GM18526 (cell line): ENCODE data around the gene CACNG8.

Experiments used
- POLR2A ChIP-seq: IDR thresholded peaks from 3 replicates; pipeline ENCODE4 v1.6.1; 2011; ENCODE audit not compliant: insufficient read length; ENCODE audit errors: extremely low read depth

The CACNG8 gene

DNA sequence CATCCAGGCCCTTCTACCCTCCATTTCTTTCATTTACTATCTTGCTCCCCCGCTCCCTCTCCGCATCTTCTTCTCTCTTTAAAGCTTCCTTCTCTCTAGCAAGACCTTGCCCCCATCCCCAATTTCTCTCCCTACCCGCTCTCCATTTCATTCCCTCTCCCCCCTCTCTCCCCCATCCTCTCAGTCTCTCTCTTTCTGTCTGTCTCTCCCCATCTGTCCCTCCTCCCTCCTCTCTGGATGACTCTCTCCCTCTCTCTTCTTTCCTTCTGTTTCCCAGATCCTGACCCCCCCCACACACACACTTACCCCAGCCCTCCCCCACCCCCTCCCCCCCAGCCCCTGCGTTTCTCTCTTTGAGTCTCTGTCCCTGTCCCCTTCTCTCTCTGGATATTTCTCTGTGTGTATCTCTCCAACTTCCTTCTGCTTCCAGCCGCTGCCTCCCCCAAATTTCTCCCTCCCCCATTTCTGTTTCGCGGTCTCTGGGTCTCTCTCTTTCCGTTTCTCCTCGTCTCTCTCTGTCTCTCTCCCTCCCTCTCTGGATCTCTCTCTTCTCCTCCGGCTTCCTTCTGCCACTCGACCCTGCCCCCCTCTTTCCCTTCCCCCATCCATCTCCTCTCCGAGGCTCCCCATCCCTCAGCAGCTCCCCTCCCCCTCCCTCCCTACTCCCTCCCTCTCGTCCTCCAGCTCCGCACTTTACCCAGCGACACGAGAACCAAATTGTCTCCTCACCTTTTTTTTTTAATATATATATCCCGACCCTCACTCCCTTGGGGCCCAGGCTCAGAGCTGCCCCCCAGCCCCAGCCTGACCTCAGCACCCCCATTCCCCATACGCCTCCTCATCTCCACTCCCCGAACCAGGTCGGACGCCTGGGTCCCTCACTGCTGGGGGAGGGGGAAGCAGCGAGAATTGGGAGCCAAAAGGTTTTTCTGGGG lies 3.6 kb upstream of the CACNG8 start:
- TF ChIP-seq POLR2A, result no peak

DNA sequence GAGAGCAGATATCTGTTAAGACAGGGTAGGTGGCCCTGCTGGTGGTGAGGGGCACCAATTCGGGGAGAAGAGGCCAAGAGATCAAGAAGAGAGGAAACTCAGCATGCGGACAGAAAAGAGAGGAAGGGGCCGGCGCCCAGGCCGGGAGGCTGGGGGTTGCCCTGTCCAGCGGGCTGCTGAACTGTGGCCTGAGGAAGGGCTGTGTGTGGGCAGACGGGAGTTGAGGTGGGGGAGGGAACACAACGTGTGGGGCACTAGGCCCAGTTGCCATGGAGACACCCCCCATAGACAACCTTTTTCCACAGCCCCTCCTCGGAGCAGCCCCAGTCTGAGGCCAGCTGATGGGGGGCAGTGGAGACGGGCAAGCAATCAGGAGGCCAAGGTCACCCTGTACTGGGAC lies 2.5 kb upstream of the CACNG8 start:
- no peak for TF ChIP-seq POLR2A

DNA sequence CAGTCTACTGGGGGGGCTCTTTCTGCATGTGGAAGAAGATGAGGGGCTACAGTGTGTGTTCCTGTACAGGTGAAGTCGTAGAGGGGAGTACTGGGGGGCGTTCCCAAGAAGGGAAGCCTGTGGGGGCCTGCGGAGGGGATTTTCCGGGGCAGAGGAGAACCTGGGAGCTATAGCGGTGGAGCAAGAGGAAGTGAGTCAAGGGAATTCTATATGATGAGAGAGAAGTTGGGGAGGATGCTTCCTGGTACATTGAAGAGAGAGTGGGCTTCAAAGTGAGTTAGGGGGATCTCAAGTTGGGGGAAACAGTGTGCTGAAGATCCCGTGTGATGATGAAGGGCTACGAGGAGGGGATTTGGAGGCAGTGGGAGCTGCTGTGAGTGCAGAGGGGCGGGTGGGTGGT lies 1.9 kb upstream of the CACNG8 start:
- no peak for TF ChIP-seq POLR2A

DNA sequence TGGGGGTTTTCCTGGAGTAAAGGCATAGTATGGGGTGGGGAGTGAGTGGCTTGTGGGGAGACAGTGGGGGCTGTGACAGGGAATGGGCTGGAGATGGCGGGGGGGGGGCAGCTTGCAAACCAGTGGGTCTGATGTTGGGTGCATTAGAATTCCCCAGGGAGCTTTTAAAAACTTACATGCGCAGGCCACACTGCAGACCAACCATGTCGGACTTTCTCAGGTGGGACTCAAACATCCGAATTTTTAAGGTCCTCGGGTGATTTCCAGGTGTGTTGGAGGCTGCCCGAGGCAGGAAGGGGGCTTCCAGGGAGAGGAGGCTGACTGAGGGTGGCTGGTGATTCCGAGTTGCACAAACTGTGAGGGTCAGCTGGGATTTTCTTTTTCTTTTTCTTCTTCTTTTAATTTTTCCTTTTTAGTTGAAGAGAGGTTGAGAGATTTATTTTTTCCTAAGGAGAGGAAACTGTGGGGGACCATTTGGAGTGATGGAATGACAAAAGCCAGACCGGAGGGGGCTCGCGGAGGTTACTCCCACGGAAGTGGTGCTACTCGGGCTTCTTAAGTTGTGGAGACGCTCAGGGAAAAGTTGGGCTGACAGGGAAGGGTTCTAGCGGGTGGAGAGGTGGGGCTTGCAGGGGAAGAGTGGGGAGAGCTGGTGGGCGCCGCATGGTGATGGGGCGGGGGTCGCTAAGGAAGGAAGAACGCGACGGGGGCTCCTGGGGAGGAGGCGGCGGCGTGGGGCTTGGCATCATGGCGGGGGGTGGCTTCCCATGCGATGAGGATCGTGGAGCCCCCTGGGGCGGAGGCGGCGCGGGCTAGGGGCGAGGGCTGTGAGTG lies 997 bp upstream of the CACNG8 start:
- TF ChIP-seq POLR2A, result no peak

DNA sequence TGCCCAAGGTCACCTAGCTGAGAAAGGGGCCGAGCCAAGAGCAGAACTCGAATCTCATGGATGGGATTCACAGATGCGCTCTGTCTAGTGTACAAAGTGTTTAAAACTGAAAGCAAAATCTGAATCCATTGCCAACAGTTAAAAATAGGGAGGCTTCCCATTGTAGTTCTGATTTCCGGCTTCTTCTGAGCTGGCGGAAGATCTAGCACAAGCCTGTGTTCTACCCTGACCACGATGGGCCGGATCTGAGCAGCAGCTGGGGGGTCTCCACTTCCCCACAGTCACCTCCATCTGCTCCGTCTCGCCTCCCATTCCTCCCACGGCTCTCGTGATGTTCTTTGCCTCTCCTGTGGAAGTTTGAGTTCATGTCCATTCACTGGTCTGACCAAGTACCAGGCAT lies 2.4 kb downstream of the CACNG8 start:
- no peak for TF ChIP-seq POLR2A

DNA sequence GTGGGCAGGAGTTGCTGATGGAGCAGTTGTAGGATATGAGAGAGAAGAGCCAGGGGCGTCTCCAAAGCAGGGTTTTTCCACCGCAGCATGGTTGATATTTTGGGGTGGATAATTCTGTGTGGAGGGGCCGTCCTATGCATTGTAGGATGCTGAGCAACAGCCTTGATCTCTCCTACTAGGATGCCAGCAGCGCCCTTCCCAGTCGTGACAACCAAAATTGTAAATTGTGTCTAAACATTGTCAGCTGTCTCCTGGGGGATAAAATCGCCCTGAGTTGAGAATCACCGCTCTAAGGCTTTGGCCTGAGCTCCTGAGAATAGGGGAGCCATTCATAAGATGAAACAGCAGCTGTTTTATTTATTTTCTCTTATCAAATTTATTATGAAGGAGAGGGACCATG lies 4.2 kb downstream of the CACNG8 start:
- no peak for TF ChIP-seq POLR2A

DNA sequence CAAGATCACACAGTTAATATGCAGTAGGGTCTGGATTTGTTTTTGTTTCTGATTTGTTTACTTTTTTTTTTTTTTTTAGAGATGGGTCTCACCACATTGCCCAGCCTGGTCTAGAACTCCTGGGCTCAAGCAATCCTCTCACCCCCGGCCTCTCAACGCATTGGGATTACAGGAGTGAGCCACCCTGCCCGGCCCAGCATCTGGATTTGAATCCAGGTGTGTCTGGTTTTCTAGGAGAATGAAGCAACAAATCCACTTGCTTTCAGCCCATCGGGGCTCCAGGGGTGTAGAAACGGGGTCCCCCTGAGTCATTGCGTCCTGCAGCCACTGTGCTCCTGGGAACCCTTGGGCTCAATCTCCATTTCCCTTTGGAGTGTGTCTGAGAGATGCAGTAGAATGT lies 6.6 kb downstream of the CACNG8 start:
- TF ChIP-seq POLR2A, result no peak

DNA sequence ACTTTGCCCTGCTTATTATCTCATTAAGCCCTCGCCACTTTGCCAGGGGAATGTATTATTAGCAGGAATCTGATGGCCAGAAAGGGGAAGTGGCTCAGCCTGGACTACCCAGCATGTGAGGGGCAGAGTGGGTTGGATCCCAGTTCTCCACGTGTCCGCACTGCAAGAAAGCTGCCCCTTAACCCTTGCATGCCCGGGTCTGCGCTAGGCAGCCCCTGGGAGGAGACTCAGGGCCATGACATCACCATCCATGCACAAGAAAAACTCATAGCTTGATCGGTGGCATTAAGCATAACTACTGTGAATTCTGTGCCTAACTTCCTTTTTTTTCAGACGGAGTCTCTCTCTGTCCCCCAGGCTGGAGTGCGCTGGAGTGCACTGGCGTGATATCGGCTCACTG lies 8.9 kb downstream of the CACNG8 start:
- TF ChIP-seq POLR2A, result no peak

DNA sequence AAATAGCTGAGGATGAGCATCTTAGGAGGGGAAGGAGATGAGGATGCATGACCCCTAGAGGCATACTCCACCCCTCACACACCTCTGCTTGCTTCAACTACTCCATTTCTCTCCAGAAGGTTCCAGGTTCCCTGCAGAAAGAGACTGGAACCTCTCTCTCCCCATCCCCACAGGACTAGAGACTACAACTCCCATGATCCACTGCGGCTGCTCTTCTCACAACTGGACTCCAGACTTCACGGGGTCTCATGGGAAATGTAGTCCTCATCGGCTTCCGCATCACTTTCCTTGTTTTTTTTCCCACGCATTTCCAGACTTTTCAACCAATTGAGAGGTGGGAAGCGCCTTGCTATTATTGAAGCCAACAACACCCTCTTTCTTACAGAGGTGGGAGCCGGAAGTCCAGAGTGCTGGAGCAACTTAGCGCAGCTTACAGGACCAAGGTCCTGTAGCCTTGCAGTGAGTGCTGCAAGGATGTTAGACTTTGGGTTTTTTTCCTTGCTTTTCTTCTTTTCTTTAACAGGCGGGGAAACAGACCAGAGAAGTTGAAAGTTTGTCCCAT lies 14.8 kb downstream of the CACNG8 start:
- TF ChIP-seq POLR2A, result no peak

DNA sequence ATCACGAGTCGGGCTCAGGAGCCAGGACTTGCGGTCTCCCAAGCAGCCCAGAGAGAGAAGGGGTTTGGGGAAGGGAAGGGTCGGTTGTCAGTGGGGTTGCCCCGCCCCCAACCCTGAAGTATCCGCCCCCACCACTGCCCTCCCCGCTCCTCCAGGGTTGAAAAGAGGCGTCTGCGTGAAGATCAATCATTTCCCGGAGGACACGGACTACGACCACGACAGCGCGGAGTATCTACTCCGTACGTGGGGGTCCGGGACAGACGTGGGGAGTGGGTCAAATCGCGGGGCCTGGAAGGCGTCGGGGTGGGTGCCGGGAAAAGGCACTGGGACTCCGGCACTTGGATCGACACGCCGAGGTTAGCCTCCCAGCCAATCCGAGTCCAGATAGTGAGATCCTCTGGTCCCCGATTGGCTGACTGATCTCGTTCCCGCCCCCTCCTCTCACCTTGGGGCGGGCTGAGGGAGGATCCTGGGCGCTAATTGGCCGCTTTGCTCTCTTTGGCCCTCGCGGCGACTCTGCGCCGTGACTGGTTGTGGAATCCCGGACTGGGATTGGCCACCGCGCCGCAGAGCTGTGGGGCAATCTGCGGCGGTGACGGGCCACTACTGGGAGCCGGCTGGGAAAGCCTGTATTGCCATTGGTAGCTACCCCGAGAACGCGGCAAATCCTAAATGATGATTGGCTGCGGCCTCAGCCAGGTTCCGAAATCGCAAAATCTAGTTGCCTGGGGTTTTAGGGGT lies 15.4 kb downstream of the CACNG8 start:
- TF ChIP-seq POLR2A, result no peak

DNA sequence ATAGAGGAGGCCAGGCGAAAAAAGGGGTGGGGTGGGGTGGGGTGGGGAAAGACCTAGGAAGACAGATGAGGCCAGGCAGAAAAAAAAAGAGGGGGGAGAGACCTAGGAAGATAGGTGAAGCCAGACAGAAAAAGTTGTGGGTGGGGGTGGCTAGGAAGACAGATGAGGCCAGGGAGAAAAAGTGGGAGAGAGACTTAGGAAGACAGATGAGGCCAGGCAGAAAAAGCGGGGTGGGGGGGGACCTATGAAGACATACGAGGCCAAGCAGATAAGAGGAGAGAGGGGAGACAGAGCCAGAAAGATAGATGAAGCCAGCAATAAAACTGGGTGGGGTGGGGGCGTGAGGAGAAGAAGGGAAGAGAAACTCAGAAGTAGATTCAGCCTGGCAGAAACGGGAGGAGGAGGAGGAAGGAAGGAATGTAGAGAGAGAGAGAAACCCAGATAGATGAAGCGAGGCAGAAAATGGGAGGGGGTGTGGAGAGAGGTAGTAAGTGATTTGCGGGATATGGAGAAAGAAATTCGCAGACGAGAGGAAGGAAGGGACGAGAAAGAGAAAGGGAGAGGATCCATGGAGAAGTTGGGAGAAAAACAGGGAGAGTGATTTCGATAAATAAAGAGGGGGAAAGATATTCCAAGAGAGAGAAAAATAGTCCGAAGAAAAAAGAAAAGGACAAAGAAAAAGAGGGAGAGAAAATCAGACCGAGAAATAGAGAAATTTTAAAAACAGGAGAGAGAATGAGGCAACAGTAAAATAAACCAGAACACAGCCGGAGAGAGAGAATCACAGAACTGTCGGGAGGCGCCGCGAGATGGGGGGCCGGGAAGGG lies 16.5 kb downstream of the CACNG8 start:
- no peak for TF ChIP-seq POLR2A

DNA sequence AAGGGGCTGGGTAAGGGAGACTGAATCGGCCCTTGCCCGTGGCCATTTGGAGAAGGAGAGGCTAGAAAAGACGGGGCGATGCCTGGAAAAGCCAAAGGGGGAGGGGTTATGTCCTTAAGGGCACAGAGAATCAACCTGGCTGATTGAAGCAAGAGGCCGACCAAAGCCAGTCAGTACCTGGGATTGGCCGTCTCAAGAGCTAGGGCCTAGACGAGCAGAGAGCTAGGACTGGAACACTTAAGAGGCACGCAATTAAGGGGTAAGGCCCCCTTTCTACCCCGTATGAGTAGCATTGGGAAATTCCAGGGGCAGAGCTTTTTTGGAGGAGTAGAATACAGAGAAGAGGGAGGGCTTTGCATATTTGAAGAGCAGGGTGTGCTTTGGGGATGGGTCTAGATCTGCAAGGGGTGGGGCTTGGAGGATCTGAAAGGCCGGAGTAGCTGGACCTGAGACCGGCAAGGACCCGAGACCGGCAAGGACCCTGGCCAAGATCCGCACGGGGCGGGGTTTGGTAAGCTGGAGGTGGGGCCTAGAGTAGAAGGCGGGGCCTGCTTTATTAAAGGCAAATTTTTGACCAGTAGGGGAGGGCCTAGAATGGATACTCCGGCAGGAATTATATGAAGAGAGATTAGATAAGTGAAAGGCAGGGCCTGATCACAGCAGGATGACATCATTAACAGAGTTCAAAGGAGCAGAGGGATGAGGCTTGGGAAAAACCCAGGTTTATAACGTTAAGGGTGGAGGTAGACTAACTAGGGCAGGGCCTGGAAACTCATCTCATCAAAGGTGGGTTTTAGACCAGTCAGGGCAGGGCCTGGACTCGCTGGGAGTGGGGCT lies 18.0 kb downstream of the CACNG8 start:
- TF ChIP-seq POLR2A, result no peak

DNA sequence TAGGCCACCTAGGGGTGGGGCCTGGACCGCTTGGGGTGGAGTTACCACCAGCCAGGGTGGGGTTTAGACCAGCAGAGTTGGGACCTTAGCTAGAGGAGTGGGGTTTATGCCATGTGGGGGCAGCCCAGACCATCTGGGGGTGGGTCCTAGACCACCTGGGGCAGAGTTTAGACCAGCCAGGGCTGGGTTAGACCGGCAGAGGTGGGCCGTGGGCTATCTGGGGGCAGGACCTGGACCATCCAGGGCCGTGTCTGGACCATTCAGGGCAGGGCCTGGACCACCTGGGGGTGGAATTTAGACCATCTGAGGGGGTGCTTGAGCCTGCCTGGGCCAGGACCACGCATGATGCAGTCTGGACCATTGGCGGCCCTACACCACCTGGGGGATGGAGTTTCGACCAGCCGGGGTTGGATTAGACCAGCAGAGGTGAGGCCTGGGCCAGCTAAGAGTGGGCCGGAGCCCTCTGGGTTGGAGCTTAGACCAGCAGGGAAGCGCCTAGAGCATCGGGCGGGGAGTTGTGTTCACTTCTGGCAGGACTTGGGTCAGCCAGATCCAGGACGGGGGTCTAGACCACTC lies 18.7 kb downstream of the CACNG8 start:
- no peak for TF ChIP-seq POLR2A
